Testis (tissue), 2 donors: ENCODE measurements around the gene NPFF.

Source experiments
- POLR2A ChIP-seq: fragments of 450-650 bp; IDR thresholded peaks from one replicate; pipeline ENCODE4 v1.6.1; 2017; ENCODE audit warnings: antibody characterized with exemption, mild to moderate bottlenecking, moderate library complexity
- TF ChIP-seq, protein P1 (sequence below), 3 experiments: fragments of 450-650 bp in 2 of 3; fragments of 200-600 bp in 1 of 3; sonication (generic) in 1 of 3; IDR thresholded peaks; one replicate each; pipeline ENCODE4 v1.5.1; 2016 to 2019; ENCODE audit warnings: antibody characterized with exemption in 3 of 3, mild to moderate bottlenecking in 2 of 3, moderate library complexity in 1 of 3

DNA sequence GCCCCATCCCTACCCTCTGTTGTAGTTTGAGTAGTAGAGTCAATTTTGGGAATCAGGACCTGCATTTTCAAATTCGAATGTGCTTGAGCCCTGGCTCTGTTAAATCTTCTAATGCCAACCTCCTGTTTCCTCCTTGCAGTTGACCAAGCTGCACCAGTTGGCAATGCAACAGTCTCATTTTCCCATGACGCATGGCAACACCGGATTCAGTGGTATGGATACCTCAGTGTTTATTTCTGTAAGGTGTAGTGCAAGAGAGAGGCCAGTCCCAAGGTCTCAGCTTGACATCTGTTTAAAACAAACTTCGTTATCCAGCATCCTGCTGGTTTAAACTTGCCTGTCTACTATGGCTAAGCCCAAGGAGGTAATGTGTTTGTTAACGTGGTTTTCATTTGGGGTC is 40.2 kb downstream of the NPFF start:
- TF ChIP-seq, protein P1, sequence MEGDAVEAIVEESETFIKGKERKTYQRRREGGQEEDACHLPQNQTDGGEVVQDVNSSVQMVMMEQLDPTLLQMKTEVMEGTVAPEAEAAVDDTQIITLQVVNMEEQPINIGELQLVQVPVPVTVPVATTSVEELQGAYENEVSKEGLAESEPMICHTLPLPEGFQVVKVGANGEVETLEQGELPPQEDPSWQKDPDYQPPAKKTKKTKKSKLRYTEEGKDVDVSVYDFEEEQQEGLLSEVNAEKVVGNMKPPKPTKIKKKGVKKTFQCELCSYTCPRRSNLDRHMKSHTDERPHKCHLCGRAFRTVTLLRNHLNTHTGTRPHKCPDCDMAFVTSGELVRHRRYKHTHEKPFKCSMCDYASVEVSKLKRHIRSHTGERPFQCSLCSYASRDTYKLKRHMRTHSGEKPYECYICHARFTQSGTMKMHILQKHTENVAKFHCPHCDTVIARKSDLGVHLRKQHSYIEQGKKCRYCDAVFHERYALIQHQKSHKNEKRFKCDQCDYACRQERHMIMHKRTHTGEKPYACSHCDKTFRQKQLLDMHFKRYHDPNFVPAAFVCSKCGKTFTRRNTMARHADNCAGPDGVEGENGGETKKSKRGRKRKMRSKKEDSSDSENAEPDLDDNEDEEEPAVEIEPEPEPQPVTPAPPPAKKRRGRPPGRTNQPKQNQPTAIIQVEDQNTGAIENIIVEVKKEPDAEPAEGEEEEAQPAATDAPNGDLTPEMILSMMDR (IDR thresholded peaks at IDR 0.05) = no peak
- TF ChIP-seq POLR2A = no peak
